Karpas-422 (cell line): ENCODE results near the gene IGFN1. TPM values are rescaled to one million over a fixed set of nuclear protein-coding genes. Genes with fewer than 3 reads are reported as not detected.
A peak's percentile ranks its signal among the peaks of the same experiment; 100 is the strongest.

Source experiments
- DNase-seq: peaks from one replicate; pipeline ENCODE4 v3.0.0-alpha.2; 2015
- H2AFZ ChIP-seq: fragments of 200-600 bp; sonication (generic); 2 replicates; pipeline ENCODE4 v1.6.1; 2014; ENCODE audit warnings: antibody characterized with exemption, low read length, mixed read lengths
- H3K27ac ChIP-seq: fragments of 200-600 bp; sonication (generic); 2 replicates; pipeline ENCODE4 v1.5.1; 2014; ENCODE audit warnings: mild to moderate bottlenecking, low read length, moderate library complexity
- H3K27me3 ChIP-seq: fragments of 200-600 bp; sonication (generic); 2 replicates; pipeline ENCODE4 v1.6.1; 2014; ENCODE audit warnings: low read length, mixed read lengths
- H3K36me3 ChIP-seq: fragments of 200-600 bp; sonication (generic); 2 replicates; pipeline ENCODE4 v1.6.1; 2014; ENCODE audit warnings: low read length, mixed read lengths; ENCODE audit not compliant: insufficient read depth
- H3K4me1 ChIP-seq: fragments of 200-600 bp; sonication (generic); 2 replicates; pipeline ENCODE4 v1.6.1; 2014; ENCODE audit warnings: mild to moderate bottlenecking, low read length, mixed read lengths
- H3K4me2 ChIP-seq: fragments of 200-600 bp; sonication (generic); 2 replicates; pipeline ENCODE4 v1.6.1; 2014; ENCODE audit warnings: low read length, low read depth, mild to moderate bottlenecking; ENCODE audit not compliant: poor library complexity, severe bottlenecking
- H3K4me3 ChIP-seq: fragments of 200-600 bp; sonication (generic); 2 replicates; pipeline ENCODE4 v1.5.1; 2014; ENCODE audit warnings: mild to moderate bottlenecking, antibody characterized with exemption, low read length, mixed read lengths
- H3K79me2 ChIP-seq: fragments of 200-600 bp; sonication (generic); 2 replicates; pipeline ENCODE4 v1.6.1; 2014; ENCODE audit warnings: mild to moderate bottlenecking, low read length, mixed read lengths
- H3K9ac ChIP-seq: fragments of 200-600 bp; sonication (generic); 2 replicates; pipeline ENCODE4 v1.6.0; 2014; ENCODE audit warnings: low read length
- H3K9me2 ChIP-seq: fragments of 200-600 bp; sonication (generic), shearing (Covaris generic); replicated peaks from 2 replicates; pipeline ENCODE4 v1.6.0; 2014; ENCODE audit warnings: mild to moderate bottlenecking, low read length, moderate library complexity; ENCODE audit not compliant: insufficient read depth
- H3K9me3 ChIP-seq: fragments of 300-700, 200-600 bp; sonication (generic); 2 replicates; pipeline ENCODE4 v1.6.1; 2014; ENCODE audit warnings: low read length, mixed read lengths
- H4K20me1 ChIP-seq: fragments of 200-600 bp; sonication (generic); 2 replicates; pipeline ENCODE4 v1.6.1; 2014; ENCODE audit warnings: mild to moderate bottlenecking, antibody characterized with exemption, low read length, low read depth; ENCODE audit not compliant: insufficient read depth
- total RNA-seq: library from RNA; depleted of rRNA; stranded (reverse); fragments of >200 nt; shearing (Covaris generic); gene quantifications from 2 replicates; pipeline ENCODE4 v1.2.3, GENCODE V29; 2014; ENCODE audit warnings: low replicate concordance

IGFN1 gene
- total RNA-seq, 1 experiment from 2014 or later: not detected

DNA sequence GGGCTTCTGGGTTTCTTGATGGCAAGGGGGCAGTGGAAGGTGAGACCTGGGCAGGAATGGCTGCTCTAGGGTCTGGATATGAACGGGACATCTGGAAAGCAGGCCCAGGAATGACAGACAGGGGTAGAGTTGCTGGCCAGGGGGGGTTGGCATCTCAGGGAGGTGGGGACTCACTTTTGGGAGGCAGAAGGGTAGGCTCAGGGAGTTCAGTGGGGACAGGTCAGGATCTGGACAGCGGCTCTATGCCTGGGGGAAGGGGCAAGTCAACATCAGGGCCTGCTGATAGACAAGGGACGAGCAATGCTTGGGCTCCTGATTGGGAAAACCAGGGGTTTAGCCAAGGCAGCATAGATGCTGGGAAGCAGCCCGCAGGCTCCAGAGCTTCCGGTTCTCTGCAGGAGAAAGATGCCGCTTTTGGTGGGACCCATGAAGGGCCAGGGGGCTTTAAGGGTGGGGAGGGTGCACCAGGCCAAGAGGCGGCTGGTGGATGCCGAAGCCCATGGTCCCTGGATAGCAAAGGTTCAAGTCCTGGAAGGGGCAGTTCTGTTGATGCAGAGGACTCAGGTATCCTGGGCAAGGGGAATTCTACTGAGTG lies 21.9 kb downstream of the IGFN1 start:
- H3K79me2 ChIP-seq: no peaks in the 10 kb centered on the region
- no peak overlapping the region for H3K4me3 ChIP-seq
- H4K20me1 ChIP-seq: no peaks in the 10 kb centered on the region
- H3K4me2 ChIP-seq: no peak overlapping the region
- no peak overlapping the region for H3K27ac ChIP-seq
- no peaks in the 10 kb centered on the region for H3K9me2 ChIP-seq
- H3K36me3 ChIP-seq: no peaks in the 10 kb centered on the region
- peaks cover 8% of the 10 kb centered on the region for H3K4me1 ChIP-seq
- H2AFZ ChIP-seq: no peak overlapping the region
- no peaks in the 10 kb centered on the region for H3K27me3 ChIP-seq
- no peaks in the 10 kb centered on the region for H3K9me3 ChIP-seq
- H3K9ac ChIP-seq: no peak overlapping the region
- no peak for DNase-seq

DNA sequence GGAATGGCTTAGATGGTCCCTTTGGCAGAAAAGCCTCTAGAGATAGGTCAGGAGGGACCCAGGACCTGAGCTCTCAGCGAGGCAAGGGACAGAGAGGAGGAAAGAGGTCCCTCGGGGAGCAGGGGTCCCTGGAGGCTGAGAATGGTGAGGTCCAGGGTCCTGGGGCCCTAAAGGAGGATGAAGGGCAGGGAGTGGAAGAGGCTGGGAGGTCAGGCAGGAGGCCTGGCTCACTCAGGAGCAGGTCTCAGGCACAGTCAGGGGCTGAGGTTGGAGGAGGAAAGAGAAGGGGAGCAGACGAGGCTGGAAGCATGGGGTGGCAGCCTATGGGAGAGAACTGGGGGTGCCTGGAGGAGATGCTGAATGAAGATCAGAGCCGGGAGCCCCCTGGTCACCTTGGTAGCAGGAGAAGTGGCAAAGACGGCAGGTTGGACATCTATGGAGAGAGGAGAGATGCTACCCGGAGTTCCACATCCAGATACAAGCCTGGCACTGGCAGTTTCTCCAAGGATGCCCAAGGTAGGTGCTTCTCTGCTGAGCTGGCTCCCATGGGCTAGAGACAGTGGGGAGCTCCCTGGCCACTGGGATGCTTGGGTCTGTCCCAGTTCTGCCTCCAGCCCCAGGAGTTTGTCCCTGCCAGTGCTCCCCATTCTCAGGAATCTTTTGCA lies 22.6 kb downstream of the IGFN1 start:
- Histone ChIP-seq H3K9me3 (no peaks in the 10 kb centered on the region), H3K27ac (no peak overlapping the region), H3K79me2 (no peaks in the 10 kb centered on the region), H3K4me1 (peaks cover 8% of the 10 kb centered on the region), H3K4me2 (no peak overlapping the region), H3K9ac (no peak overlapping the region), H3K36me3 (no peaks in the 10 kb centered on the region), H2AFZ (no peak overlapping the region), H3K27me3 (no peaks in the 10 kb centered on the region), H3K9me2 (no peaks in the 10 kb centered on the region), H3K4me3 (no peak overlapping the region), H4K20me1 (no peaks in the 10 kb centered on the region)
- DNase-seq: no peak

DNA sequence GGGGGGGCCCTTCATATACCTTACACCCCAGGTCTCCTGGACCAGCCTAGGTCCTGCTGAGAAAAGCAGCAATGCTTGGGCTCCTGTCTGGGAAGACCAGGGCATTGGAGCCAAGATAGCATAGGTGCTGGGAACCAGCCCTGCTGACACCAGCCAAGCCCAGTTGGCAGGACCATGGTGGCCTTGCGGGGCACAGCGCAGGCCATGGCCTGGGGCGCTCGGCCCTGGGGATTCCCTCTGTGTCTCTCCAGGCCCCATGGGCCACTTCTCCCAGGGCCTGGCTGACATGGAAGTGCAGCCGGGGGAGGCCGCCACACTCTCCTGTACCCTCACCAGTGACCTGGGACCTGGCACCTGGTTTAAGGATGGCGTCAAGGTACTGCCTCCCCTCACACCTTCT lies 23.3 kb downstream of the IGFN1 start:
- Histone ChIP-seq H3K4me1 (peaks cover 8% of the 10 kb centered on the region), H3K4me3 (no peak overlapping the region), H2AFZ (no peak overlapping the region), H4K20me1 (no peaks in the 10 kb centered on the region), H3K27me3 (no peaks in the 10 kb centered on the region), H3K27ac (no peak overlapping the region), H3K4me2 (no peak overlapping the region), H3K9ac (no peak overlapping the region), H3K36me3 (no peaks in the 10 kb centered on the region), H3K79me2 (no peaks in the 10 kb centered on the region), H3K9me2 (no peaks in the 10 kb centered on the region), H3K9me3 (no peaks in the 10 kb centered on the region)
- no peak for DNase-seq

DNA sequence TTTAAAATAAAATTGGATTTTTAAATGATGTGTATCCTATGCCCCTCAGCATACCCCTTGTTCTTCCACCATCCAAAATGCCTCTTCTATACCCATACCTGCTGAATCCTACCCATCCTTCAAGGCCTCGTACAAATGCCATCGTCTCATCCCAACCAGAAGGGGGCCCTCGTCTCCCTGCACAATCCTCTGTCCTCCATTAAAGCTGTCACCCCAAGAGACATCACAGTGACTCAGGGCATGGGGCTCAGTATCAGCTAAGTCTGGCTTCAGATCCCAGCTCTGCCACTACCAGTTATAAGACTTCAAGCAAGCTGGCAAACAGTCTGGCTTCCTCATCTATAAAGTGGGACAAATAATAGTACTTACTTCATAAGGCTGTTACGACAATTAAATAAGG lies 23.8 kb downstream of the IGFN1 start:
- DNase-seq: peak; percentile 61
- no peak overlapping the region for H2AFZ ChIP-seq
- no peaks in the 10 kb centered on the region for H3K79me2 ChIP-seq
- H3K27me3 ChIP-seq: no peaks in the 10 kb centered on the region
- peaks cover 8% of the 10 kb centered on the region for H3K4me1 ChIP-seq
- no peaks in the 10 kb centered on the region for H3K36me3 ChIP-seq
- no peak overlapping the region for H3K27ac ChIP-seq
- H3K9me2 ChIP-seq: no peaks in the 10 kb centered on the region
- H3K4me3 ChIP-seq: no peak overlapping the region
- no peaks in the 10 kb centered on the region for H3K9me3 ChIP-seq
- no peak overlapping the region for H3K4me2 ChIP-seq
- no peaks in the 10 kb centered on the region for H4K20me1 ChIP-seq
- H3K9ac ChIP-seq: no peak overlapping the region

DNA sequence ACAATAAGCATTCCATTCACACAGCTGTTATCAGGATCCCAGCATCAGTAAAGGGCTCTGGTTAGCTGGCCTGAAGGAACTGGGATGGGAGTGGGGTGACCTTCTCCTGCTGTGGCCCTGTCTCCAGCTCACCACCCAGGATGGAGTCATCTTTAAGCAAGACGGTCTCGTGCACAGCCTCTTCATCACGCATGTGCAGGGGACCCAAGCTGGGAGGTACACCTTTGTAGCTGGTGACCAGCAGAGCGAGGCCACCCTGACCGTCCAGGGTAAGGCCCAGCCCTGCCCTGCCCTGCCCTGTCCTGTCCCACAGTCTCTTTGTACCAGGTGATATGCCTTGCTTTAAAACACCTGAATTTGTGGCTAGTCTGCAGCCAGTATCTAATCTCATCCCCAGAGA lies 24.3 kb downstream of the IGFN1 start:
- Histone ChIP-seq H3K4me1 (peaks cover 8% of the 10 kb centered on the region), H3K9ac (no peak overlapping the region), H3K27me3 (no peaks in the 10 kb centered on the region), H3K27ac (no peak overlapping the region), H3K9me3 (no peaks in the 10 kb centered on the region), H2AFZ (no peak overlapping the region), H3K36me3 (no peaks in the 10 kb centered on the region), H4K20me1 (no peaks in the 10 kb centered on the region), H3K79me2 (no peaks in the 10 kb centered on the region), H3K9me2 (no peaks in the 10 kb centered on the region), H3K4me2 (no peak overlapping the region), H3K4me3 (no peak overlapping the region)
- no peak for DNase-seq

DNA sequence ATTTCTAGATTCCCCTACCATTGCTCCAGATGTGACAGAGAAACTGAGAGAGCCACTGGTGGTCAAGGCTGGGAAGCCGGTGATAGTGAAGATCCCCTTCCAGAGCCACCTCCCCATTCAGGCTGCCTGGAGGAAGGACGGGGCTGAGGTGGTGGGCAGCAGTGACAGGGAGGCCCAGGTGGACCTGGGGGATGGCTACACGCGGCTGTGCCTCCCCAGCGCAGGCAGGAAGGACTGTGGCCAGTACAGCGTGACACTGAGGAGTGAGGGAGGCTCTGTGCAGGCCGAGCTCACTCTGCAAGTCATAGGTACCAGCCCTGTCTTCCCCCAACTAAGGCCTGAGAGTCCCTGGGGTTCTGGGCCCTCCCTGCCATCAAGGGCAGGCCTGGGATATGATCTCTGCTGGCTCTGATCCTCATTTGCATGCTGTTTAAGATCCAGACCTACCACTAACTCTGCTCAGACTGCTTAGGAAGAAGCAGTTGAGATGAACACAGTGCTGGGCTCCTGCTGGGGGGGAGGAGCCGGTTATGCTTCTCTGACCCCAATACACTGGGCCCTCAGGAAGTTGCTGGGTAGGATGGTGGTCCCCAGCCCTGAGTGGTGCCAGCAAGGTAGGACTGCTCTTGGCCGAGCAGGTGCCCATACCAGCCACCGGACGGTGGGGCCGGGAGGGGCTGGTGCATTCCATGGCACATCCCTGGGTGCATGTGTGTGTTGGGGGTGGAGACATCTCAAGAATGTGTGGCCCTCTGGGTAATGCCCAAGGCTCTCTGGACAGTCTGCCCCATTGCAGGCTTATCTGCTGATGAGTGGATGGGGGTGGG lies 25.1 kb downstream of the IGFN1 start:
- H3K9ac ChIP-seq: no peak overlapping the region
- no peaks in the 10 kb centered on the region for H3K36me3 ChIP-seq
- DNase-seq: no peak
- no peak overlapping the region for H3K4me3 ChIP-seq
- no peaks in the 10 kb centered on the region for H3K9me2 ChIP-seq
- H3K4me1 ChIP-seq: peaks cover 8% of the 10 kb centered on the region
- no peaks in the 10 kb centered on the region for H3K9me3 ChIP-seq
- no peak overlapping the region for H3K27ac ChIP-seq
- no peak overlapping the region for H2AFZ ChIP-seq
- no peak overlapping the region for H3K4me2 ChIP-seq
- no peaks in the 10 kb centered on the region for H3K79me2 ChIP-seq
- no peaks in the 10 kb centered on the region for H3K27me3 ChIP-seq
- no peaks in the 10 kb centered on the region for H4K20me1 ChIP-seq

DNA sequence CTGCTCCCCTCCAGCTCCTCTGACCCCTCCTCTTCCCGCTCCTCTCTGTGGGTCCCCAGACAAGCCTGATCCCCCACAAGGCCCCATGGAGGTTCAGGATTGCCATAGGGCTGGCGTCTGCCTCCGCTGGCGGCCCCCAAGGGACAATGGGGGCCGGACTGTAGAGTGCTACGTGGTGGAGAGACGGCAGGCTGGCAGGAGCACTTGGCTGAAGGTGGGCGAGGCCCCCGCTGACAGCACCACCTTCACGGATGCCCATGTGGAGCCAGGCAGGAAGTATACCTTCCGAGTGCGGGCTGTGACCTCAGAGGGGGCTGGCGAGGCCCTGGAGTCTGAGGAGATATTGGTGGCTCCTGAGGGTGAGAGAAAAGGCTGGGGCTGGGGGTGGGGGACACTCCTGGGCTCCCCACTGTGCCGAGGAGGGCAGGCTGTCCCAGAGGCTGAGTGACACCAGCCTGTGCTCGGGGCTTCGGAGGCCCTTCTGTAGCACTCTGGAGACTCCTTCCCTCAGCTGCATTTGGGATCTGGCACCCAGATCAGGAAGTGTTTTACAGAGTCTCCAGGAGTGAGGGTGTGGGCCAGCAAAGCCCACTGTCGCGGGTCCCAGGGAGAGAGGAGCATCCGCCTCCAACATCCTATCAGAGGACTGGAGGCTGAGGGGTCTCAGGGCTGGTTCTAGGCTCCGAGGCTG lies 25.9 kb downstream of the IGFN1 start:
- H3K27ac ChIP-seq: no peak overlapping the region
- H4K20me1 ChIP-seq: no peaks in the 10 kb centered on the region
- no peaks in the 10 kb centered on the region for H3K79me2 ChIP-seq
- H3K27me3 ChIP-seq: no peaks in the 10 kb centered on the region
- H3K9me2 ChIP-seq: no peaks in the 10 kb centered on the region
- no peak overlapping the region for H3K4me3 ChIP-seq
- H3K9ac ChIP-seq: no peak overlapping the region
- no peak for DNase-seq
- H2AFZ ChIP-seq: no peak overlapping the region
- no peaks in the 10 kb centered on the region for H3K9me3 ChIP-seq
- H3K4me2 ChIP-seq: no peak overlapping the region
- H3K4me1 ChIP-seq: peaks cover 8% of the 10 kb centered on the region
- H3K36me3 ChIP-seq: no peaks in the 10 kb centered on the region

DNA sequence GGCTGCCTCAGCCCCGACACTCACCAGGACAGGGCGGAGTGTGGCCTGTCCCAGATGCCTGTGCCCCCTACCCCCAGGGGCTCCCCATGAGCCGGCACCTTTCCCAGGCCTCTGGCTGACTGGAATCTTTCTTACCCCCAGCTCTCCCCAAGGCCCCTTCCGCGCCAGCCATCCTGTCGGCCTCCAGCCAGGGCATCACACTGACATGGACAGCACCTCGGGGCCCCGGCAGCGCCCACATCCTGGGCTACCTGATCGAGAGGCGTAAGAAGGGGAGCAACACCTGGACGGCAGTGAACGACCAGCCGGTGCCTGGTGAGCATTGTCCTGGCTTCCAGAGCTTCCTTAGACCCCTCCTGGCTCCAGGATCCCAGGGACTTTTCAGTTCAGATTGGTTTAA lies 26.5 kb downstream of the IGFN1 start:
- Histone ChIP-seq H3K4me2 (no peak overlapping the region), H3K27me3 (no peaks in the 10 kb centered on the region), H3K36me3 (no peaks in the 10 kb centered on the region), H4K20me1 (no peaks in the 10 kb centered on the region), H2AFZ (no peak overlapping the region), H3K9ac (no peak overlapping the region), H3K4me3 (no peak overlapping the region), H3K27ac (no peak overlapping the region), H3K9me3 (no peaks in the 10 kb centered on the region), H3K79me2 (no peaks in the 10 kb centered on the region), H3K9me2 (no peaks in the 10 kb centered on the region), H3K4me1 (peaks cover 8% of the 10 kb centered on the region)
- DNase-seq: no peak
